NT2/D1 (cell line): ENCODE measurements around the gene MCOLN2.

ENCODE experiments used
- SUZ12 ChIP-seq: IDR thresholded peaks from 2 replicates; pipeline ENCODE4 v1.6.1; 2011; ENCODE audit not compliant: insufficient read length, insufficient read depth; ENCODE audit errors: extremely low read depth
- YY1 ChIP-seq: IDR thresholded peaks from 2 replicates; pipeline ENCODE4 v1.6.1; 2011; ENCODE audit not compliant: insufficient read length, insufficient read depth
- ZNF274 ChIP-seq: IDR thresholded peaks from 2 replicates; pipeline ENCODE4 v1.6.1; 2011; ENCODE audit warnings: mild to moderate bottlenecking, low read depth, low read length

- TF ChIP-seq SUZ12 (peak; percentile 2), ZNF274 (no peak), YY1 (no peak)
Observed at GRCh38 chr1:84998642-84999280, 1.8 kb upstream of the MCOLN2 start.
